OCI-LY3 (cell line): ENCODE results near the gene SCN1A.

ENCODE experiments used
- CTCF ChIP-seq: fragments of 200-600, 300-600 bp; sonication (generic); IDR thresholded peaks from 2 replicates; pipeline ENCODE4 v1.5.1; 2014; ENCODE audit warnings: antibody characterized with exemption, low read length, low read depth
- EZH2phosphoT487 ChIP-seq: fragments of 200-600 bp; shearing (Covaris generic); IDR thresholded peaks from 2 replicates; pipeline ENCODE4 v1.6.1; 2018; ENCODE audit warnings: antibody characterized with exemption, mixed run types, low read depth

- no peak for TF ChIP-seq CTCF
- no peak for TF ChIP-seq EZH2phosphoT487
These were observed 24.2 kb upstream of the SCN1A start for GRCh38 chr2:166152064-166152463.
